ENCODE data around the gene GABRR2.

The GABRR2 gene

DNA sequence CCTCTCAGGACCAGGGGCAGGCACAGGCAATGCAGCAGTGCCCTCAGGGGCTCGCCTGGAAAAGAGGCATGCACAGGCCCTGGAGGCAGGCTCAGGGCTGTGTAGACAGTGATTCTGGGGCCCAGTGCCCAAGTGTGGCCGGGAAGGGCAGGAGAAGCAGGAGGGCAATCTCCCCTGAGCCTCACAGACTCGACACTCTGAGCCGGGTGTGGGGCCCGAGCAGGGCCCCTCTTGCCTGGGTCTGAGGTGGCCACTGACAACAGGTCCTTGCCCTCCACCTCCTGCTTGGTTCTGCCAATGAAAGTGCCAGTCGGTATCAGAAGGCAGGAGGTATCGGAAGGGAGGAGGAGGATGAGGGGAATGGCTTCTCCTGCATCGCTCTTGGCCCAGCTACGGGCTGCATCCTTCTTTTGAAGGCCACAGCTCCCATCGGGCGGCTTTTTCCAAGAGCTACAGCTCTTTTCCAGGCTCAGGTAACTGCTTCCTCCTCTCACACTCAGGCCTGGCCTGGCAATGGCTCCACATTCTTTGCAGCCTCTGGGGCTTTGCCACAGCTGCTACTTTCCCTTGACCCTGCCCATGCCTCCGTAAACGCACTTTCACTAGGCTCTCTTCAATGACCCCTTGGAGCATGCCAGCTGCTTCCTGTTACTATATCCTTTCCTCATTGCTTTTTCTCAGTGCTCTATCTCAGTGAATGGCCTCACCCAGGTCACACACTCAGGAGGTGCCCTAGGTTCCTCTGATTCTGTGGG, 24.5 kb downstream of the GABRR2 start:
- DNase-seq, result no peak

DNA sequence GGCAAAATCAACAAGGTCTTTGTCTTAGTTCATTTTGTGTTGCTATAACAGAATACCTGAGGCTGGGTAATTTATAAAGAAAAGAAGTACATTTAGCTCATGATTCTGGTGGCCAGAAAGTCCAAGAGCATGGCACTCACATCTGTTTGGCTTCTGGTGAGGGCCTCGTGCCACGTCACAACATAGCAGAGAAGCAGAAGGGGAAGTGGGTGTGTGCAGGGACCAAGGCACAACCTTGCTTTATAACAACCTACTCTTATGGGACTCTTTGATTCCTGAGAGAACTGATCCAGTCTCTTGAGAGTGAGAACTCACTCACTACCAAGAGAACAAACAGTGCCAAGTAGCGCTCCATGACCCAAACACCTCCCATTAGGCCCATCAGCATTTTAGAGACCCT, 25.4 kb downstream of the GABRR2 start:
- no peak for DNase-seq

DNA sequence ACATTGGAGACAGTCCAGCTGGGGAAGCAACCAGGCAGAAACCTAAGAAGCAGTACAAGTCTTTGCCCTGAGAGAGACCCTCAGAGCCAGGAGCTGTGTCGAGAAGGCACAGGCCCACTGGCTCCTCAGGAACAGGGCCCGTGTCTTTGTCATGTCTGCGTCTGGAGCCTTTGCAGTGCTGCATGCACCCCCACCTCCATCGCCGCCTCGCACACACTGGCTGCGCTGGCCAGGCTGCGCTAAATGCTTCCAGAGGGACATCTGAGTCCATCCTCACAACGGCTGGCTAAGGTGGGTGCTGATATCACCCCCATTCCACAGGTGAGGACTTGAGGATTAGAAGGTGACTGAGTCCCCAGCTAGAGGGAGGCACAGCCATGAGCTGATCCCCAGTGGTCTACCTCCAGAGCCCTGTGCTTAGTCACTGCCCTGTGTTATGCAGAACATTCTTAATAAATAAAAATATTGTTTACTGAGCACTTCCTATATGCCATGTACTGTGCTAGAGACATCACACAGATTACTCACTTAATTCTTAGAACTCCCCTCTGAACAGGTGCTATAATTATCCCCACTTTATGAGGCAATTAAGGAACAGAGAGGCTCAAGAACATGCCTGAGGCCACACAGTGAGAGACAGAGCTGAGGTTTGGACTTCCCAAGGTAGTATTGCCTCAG, 27.6 kb downstream of the GABRR2 start:
- no peak for DNase-seq

DNA sequence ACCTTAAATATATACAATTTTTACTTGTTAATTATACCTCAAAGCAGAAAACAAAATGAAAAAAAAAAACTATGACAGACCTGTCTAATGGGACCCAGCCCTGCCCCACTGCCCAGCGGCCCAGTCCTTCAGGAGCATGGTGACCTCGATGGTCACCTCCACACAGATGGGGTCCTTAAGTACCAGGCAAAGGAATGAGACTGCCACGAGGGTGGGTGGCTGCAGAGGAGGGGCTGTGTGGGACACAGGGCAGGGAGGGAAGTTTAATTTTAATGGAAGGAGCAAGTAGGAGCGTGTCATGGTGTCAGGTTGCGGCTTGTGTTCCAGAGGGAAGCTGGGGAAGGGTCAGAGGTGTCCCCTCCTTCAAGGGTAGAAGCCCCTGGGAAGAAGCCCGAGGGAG, 28.6 kb downstream of the GABRR2 start:
- no peak for DNase-seq

DNA sequence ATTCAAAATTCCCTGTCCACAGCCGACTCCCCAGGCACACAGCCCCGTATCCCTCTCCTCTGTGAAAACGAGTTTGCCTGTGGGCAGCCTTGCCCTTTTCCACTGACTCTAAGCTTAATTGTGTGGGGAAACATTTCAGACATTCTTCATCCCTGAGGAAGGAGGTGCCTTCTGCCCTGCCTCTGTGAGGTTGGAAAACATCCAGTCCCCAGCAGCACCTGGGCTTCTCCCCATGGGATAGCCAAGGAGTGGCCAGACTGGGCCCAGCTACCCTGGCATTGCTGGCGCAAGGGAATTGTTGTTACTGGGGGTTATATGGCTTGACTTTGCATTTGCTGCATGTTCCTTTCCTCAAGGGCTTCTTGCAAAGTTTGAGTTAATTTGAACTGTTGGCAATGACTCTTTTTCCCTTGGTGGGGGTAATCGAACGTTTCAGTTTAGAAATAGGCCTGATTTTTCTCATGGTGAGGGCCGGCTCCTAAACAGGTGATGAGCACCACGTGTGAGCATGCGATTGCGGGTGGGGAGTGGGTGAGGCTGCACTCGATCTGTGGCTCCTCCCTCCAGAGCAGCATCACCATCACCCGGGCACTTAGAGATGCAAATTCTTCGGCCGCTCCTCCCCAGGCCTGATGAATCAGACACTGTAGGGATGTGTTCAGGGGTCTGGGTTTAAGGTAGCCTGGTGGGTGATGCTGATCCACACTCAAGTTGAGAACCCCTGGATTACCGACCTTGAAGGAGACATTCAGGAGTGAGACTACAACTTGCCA, 29.9 kb downstream of the GABRR2 start:
- DNase-seq, result no peak

DNA sequence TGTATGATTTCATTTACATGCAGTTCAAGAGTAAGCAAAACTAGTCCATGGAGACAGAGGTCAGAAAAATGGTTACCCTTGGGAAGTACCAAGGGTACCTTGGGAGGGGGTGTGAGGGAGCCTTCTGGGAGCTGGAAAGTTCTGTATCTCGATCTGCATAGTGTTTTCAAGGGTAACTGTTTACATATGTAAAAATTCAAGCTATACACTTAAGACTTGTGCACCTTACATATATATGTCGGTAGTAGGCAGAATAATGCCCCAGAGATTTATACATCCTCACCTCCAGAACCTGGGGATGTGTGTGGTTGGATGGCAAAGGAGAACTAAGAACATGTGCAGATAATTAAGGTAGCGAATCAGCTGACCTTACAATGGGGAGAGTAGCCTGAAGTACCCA, 31.0 kb downstream of the GABRR2 start:
- DNase-seq, result no peak

DNA sequence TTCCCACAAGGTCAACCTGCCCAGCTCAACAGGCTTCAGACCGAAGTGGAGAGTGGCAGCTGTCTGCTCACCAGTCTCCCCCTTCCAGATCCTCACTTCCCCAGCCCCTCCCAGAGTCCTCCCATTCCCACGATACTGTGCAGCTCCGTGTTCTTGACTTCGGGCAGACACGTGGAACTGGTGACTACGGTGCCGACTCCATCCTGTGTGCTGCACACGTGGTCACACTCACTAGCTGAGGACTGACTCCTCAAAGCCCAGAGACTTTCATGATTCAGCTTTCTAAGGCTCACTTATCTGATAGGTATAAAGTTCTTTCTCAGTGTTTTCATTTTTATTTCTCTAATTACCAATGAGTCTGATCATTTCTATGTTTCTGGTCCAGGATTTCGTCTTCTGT, 32.4 kb downstream of the GABRR2 start:
- no peak for DNase-seq

DNA sequence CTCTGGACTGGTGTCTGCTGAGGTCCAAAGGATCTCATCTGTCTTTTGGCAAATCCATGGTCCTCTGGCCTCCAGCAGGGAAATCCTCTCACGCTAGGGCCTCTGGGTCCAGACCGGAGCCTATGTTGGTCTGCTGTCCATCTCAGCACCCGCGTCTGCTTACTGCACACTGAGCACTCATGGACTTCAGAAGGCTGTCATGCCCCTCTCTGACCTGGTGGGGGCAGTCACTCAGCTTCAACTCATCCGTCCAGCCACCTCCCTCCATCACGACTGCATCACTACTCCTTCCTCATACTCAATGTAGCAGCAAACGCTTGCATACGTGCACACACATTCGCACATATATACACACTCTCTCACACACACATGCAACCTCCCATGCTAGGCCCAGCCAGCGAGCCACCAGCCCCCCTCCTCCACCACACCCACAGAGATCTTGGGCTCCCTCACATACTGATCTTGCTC, 33.3 kb downstream of the GABRR2 start:
- no peak for DNase-seq

DNA sequence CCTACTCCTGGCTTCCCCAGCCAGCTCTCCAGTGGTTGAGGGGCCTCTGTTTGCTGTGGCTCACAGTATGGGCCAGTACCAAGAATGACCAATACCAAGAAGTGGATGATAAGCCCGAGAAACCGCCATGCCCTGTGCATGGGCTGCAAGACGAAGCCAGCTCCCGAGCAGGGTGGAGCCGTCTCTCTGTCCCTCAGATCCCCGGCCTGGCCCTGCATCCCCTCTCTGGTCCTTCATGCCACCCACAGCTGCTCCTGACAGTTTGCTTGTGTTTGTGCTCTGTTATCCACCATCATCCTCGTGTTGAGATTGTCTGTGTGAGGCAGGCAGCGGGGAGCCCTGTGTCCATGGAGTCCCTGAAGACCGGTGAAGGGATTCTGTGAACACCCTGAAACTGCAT, 36.1 kb downstream of the GABRR2 start:
- no peak for DNase-seq

DNA sequence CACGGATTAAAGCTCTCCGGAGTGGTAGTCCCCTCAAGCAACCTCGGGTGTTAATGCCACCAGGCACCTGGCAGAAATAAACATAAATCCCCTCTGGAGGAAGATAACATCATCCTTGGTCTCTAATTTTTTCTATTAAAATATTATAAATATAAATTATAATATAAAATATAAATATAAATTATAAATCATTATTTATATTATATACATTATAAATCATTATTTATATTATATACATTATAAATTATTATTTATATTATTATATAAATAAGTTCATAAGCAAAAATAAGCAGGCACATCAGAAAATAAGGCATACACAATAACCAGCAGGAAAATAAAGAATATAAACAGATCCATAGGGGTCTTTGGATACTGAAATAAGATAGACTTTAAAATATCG, 39.2 kb downstream of the GABRR2 start:
- no peak for DNase-seq

DNA sequence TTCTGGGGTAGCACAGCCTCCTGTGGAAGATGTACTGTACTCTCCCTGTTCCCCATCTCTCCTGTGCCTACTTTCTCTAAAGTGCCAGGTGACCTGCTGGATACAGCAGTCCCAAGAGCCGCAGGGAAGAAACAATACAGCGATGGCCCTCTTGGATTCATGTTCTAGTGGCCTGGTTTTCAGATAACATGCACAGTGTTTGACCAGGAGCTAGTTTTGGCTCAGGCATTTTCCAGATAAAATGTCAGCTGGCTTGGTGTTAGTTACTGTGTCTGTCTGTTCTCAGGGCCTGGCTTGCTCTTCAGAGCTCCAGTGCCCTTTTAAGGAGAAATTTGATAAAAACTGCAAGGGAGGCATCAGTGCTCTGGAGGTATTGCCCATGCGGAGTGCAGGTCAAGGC, 41.3 kb downstream of the GABRR2 start:
- DNase-seq, result no peak

DNA sequence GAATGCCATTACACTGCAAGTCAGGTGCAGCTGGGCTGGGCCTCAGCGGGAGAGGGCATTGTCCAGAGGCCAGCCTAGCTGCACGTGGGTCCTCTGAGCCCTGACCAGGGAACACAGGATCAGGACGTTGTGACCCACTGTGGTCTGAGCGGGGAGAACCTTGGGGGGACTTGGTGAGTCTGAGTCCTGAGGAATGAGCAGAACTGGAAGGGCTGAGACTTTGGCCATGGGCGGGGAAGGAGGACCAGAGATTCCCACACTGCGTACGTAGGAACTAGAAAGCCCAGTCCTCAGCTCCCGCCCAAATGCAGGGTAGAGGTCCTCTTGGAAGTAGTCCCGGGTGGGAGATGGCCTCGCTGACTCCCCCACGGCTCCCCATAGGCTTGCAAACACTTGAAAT, 42.5 kb downstream of the GABRR2 start:
- no peak for DNase-seq

DNA sequence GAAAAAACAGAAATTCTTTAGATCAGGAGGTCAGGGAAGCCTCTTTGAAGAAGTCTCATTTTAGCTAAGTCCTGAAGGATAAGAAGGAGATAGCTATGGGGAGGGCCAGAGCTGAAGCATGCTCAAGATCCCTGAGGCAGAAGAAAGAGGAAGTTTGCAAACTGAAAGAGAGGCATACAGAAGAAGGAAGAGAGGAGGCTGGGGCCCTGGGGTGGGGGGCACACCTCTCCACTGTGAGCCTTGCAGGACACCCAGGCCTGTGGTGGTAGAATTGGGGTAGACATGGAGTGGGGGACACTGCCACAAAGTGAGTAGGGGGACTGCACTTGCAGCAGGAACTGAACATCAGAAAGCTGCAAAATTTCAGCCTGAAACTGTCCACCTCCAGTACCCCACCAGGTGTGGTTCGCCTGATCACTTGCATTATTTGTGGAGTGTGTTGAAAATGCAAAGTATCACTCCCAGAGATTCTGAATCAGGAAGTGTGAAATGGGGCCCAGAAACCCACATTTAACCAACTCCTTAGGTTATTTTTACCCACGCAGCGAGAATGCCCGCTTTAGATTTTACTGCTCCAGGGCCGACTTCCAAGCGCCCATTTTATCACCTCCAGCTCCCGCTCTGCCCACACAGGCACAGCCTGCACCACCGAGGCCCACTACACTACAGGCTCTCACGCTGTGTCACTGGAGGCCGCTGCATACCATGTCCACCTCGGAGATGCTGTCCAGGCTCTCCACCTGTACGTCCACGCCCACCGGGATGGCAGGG, 44.0 kb downstream of the GABRR2 start:
- no peak for DNase-seq

DNA sequence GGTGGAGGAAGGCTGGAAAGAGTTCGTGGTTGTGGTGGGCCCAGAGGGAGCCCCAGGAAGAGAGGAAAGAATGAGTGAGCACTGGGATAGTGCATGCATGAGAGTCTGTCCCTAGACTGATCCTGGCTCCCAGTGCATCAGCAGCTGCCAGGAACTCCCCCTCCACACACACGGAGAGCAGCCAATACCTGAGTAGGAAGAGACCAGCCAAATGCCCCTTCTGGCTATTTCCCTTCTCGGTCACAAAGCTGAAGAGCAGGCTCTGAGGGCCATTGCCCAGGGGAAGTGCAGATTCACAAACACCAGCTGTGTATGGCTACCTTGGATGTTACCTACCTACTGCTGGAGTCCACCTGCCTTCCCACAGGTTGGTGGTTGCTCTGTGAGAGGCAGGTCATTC, 45.1 kb downstream of the GABRR2 start:
- no peak for DNase-seq

DNA sequence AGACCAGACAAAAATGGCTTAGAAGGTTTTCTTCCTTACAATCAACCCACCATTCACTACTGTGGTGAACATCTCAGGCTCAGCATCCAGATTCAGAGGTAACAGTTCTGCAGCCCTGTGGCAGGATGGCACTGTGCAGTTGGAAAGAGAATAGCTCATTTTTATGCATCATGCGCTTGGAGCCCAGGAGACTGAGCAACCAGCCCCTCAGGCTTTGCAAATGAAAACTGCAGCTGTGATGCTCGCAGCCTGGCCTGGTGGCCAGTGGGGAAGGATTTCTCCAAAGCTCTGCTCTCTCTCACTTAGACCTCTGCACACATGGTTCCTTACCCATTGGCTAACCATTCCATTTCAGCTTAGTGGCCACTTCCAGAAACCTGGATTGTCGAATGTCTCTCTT, 45.8 kb downstream of the GABRR2 start:
- no peak for DNase-seq

DNA sequence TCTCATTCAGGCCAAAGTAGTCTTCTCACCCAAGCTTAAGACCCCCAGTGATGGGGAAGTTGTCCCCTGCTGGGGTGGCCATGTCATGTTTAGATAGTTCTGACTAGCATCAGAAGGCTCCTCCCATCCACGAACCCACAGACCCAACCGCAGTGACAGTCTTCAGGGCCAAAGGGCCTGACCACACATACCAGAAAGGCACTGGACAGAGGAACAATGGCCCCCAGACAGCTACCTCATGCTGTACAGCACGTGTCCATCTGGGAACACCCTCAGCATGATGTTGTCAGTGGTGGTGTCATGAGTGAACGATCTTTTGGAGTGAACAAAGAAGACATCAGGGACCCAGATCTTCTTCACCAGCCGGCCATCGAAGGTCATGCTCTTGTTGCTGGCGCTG, 46.3 kb downstream of the GABRR2 start:
- no peak for DNase-seq

DNA sequence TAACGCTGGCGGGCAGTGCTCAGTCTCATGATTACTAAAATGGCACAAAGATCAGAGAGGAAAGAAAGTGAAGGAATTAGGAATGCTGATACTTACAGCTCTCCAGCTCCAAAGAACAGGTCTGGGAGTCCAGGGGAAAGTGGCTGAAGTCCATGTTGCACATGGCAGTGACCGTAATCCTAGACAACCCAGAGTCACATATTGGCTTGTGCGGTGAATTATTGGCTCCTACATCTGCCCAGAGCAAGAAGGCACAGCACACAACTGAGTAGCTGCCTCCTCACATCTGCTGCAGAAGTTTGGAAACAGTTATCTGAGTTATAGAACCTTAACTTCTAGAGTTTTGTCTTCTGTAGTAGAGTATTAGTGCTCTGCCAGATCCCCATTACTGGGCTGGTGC, 47.2 kb downstream of the GABRR2 start:
- no peak for DNase-seq

DNA sequence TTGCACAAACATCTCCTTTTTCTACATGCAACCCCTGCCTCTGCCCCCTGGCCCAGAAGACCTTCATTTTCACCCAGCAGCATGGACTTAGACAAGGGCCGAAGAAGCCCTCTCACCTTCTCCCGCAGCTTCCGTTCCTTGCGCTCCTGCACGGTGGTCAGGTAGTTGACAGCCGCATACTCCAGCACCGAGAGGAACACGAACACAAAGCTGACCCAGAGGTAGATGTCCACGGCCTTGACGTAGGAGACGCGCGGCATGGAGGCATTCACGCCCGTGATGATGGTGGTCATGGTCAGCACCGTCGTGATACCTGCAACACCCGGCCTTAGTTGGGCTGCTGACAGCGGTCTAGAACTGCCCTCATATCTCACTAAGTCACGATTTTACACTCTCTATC, 50.8 kb downstream of the GABRR2 start:
- DNase-seq, result no peak

DNA sequence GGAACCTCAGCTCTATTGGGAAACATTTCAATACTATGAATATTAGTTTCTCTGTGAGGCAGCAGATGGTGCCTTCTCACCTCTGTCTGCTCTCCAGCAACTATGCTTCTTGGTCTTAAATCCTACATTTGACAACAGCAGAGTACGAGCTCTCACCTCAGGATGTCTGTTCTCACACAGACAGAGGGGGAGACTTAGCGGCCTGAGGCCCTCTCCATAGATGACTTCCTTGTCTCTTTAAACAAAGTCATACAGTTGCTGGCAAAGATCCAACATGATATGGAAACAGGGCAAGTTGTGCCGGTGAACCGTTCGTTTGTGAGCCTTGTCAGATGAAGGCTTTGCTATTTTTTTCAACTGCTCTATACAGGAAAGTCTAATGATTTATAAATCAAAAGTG, 54.3 kb downstream of the GABRR2 start:
- DNase-seq, result no peak

DNA sequence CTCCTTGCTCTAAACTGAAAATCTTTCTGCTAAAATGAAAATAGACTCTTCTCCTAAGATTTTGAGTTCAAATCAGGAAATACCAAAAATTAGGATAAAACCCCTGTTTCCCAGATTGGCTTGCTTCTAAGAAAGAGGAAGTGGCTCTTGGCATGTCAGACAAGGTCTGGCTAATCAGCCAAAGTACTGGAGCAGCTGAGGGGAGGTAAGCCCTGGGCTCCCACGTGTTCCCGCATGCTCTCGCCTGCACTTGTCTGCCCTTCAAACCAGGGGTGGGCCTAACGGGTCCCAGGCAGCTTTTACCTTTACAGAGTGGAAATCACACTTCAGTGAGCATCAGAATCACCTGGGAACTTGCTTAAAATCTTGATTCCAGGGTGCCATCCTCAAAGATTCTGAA, 54.8 kb downstream of the GABRR2 start:
- no peak for DNase-seq

DNA sequence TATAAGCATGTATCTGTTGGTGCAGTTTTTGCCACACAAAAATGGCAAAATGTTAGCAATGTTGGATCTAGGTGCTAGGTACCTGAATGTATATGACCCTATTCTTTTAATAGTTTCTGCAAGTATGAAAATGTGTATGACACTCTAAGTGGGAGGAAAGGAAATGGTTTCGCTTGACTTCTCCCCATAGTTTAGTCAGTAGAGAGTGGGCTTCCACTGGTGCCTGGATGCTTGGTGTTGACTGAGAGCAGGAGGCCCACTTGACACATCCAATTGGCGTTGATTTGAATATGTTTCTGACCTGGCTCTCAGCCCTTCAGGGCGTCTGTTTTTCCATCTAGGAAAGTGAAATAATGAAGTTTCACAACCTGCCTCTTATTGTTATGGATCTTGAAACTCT, 56.2 kb downstream of the GABRR2 start:
- DNase-seq, result no peak

DNA sequence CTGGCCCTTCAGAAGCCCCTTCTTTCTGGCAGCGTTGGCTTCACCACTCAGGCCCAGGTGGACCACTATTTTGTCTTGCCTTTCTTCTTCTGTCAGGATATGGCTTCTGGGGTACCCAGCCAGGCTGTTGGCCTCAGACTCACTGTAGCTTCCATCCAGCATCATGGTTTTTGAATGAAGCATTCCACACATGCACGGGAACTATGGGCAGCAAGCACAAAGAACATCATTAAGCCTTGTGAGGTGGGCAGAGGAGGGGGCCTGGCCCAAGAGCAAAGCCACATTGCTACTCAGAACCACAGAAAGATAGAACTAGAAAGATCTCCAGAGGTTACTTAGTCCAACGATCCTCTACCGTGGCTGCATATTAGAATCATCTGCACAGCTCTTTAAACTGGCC, 57.3 kb downstream of the GABRR2 start:
- DNase-seq, result no peak

DNA sequence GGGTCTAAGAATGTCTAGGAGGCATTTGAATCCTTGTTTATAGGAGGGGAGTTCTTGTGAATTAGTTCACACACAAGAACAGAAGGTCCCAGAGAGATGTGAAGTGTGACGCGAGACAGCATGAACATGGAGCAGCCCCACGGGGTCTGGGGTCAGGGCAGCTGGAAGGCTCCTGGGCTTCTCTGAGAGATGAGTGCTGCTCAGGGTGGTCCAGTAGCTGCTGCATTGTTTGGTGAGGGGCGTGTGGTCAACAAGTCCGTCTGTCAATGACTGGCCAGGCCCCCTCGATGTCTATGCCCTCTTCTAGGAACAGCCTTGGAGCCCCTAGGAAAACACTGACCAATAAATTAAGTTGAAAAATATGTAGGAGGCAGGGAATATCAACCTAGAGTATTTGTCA, 57.8 kb downstream of the GABRR2 start:
- DNase-seq, result no peak

All from GOT3 (cell line).